C1 segment of cervical spinal cord (tissue), 14 donors: ENCODE data around the gene C16orf78.
"Not testable (repeated sequence)": the region's sequence is repeated elsewhere in the genome, so short reads cannot be mapped to it uniquely, and the experiment has no call there.

Experiments
- DNase-seq, 14 donors: peaks; one replicate each; lab custom pipeline; 2025; lab: John Stamatoyannopoulos, UW

Gene C16orf78

GRCh38 chr16:49349446-49350168, 24.0 kb upstream of the C16orf78 start:
- DNase-seq, result no peak

DNA sequence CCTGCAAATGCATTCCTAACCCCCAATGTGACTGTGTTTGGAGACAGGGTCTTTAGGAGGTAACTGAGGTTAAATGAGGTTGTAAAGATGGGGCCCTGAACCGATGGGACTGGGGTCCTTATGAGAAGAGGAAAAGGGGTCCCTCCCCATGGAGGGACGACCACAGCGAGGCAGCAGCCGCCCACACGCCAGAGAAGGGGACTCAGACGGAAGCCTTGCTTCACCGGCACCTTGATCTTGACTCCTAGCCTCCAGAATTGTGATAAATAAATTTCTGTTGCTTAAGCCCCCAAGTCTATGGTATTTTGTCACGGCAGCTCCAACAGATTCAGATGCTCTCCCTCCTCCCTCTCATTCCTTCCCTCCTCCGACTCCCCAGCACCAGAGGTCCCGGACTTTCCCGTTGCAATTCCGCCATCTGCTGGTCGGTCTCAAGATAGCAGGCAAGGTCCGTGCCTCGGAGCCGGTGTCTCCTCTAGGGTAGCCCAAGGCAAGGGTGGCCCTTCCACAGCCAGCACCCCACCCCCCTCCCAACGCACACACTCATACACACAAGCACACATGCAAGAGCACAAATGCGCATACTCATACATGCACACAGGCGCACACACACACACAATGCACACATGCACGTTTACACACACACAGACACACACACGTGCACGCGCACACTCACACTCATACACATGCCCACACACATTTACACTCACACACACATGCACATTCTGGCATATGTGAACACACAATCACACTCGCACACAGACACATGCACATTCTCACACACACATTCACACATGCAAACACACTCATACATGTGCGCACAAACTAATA, 23.1 kb upstream of the C16orf78 start:
- DNase-seq, result peak in 12 of 14 donors; percentile 9 to 85 (median 30)

- no peak for DNase-seq
Observed at GRCh38 chr16:49351096-49351487, 22.5 kb upstream of the C16orf78 start.

DNA sequence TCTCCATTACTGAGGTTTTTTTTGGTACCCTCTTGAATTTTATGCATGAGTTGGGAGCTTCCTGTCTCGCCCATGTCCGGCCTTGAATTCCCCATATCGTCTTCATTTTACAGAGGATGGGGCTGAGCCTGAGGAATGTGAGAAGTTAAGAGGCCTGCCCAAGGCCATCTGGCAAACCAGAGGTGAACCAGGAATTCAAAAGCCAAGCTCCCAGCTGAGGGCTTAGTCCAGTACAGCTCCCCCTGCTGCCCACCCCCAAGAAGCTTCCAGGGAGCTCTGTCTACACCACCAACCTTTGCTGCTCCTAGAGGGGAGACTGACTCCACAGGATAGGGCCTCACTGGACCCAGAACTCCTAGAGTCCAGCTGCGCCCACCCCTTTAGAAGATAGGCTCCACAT, 20.7 kb upstream of the C16orf78 start:
- DNase-seq, result no peak

GRCh38 chr16:49353680-49354079, 19.9 kb upstream of the C16orf78 start:
- peak in 1 of 14 donors; percentile 72 for DNase-seq

DNA sequence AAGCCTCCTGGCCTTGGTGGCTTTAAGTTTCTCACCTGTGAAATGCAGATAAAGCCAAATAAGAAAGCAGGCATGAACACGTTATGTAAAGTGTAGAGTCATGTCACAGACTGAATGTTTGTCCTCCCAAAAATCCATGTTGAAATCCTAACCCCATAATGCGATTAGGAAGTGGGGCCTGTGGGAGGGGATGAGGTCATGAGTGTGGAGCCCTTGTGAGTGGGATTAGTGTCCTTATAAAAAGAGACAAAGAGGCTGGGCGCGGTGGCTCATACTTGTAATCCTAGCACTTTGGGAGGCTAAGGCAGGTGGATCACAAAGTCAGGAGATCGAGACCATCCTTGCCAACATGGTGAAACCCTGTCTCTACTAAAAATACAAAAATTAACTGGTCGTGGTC, 19.5 kb upstream of the C16orf78 start:
- DNase-seq, result no peak

DNA sequence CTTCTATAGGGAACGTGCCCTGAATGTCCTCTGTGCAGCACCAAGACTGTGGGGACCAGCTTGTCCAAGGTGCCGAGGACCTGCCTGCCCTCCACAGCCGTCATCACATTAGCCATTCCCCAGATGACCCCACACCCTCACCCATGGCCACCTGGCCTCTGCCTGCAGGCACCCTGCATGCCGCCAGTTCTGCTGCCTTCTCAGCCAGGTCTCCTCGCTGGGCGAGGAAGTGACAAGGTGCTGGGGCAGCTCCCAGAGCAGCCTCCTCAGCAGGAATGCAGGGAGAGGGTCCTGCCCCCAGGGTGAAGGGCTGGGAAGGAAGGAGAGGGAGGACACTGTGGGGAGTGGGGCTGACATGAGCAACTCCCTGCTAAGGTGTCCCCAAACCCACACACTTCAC, 18.6 kb upstream of the C16orf78 start:
- no peak for DNase-seq

DNA sequence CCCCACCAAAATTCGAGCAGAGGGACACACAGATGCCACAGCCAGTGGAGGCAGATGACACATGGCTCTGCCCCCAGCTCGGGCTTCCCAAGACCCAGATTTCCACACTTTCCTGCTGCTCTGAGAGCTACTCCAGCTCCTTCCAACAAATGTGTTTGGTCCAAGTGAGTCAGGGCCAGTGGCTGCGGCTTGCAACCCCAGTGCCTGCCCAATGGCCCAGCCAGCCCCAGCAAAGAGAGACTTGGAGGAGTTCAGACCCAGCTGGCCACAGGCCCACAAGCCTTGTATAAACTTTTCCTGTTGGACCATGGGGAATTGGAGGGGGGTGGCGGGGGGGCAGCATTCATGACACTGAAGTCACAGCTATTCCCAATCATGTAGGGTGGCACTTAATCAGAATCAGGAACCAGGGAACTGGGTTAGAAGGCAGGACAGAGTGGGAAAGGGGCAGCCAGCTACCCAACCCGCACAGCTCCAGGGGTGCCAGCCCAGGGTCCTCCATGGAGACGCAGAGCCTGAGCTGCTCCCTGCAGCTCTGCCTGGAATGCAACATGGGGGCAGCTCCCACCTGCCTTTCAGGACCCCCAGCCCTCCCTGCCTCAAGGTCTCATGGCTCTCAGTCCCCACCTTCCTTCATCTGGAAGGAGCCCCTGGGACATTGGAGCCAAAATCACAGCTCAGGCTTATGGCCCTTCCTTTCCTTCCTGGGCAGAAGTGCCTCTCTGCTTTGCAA, 17.5 kb upstream of the C16orf78 start:
- peak in 1 of 14 donors; percentile 32 for DNase-seq

- DNase-seq, result no peak
Observed at GRCh38 chr16:49356728-49357488, 16.7 kb upstream of the C16orf78 start.

GRCh38 chr16:49359591-49359990, 14.0 kb upstream of the C16orf78 start:
- no peak for DNase-seq

DNA sequence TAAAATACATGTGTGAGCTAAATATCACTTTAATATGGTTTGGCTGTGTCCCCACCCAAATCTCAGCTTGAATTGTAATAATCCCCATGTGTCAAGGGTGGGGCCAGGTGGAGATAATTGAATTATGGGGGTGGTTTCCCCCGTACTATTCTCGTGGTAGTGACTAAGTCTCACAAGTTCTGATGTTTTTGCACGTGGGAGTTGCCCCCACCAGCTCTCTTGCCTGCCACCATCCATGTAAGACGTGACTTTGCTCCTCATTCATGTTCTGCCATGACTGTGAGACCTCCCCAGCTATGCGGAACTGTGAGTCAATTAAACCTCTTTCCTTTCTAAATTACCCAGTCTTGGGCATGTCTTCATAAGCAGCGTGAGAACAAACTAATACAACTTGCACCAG, 11.9 kb upstream of the C16orf78 start:
- DNase-seq, result not testable (repeated sequence)

GRCh38 chr16:49362230-49362629, 11.4 kb upstream of the C16orf78 start:
- no peak for DNase-seq

DNA sequence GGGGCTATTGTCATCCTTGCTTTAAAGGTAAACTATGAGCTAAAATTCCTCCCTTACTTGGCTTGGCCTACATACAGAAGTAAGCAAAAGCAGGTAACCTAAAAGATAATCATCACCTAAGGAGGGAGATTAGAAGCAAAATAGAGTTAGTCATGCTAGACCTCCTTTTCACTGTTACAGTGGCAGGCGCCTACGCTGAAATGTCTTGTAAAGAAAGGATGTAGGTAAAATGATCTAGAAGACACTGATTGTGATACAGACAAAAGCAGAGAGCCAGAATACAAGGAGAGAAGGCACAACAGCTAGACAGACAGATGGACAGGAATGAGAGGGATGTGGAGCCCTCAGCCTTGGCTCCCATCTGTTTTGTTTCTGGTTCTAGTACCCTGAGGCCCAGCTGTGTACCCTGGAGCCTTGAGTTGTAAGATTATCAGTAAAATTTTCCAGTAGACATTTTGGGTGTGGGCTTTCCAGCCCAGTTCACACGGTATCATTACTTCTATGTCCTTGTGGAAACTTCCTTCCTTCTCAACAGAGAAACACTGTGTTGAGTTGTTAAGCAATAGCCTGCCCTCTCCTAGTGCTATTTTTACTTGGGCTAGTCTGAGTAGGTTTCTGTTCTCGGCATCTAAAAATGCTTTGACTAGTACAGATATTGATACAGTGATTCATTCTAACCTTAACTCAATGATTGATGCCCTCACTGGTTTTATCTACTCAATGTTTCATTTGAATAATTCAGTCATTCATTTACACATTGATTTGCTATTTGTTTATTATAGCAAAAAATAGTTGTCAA, 7.7 kb upstream of the C16orf78 start:
- no peak for DNase-seq

GRCh38 chr16:49366669-49367068, 6.9 kb upstream of the C16orf78 start:
- DNase-seq, result no peak

DNA sequence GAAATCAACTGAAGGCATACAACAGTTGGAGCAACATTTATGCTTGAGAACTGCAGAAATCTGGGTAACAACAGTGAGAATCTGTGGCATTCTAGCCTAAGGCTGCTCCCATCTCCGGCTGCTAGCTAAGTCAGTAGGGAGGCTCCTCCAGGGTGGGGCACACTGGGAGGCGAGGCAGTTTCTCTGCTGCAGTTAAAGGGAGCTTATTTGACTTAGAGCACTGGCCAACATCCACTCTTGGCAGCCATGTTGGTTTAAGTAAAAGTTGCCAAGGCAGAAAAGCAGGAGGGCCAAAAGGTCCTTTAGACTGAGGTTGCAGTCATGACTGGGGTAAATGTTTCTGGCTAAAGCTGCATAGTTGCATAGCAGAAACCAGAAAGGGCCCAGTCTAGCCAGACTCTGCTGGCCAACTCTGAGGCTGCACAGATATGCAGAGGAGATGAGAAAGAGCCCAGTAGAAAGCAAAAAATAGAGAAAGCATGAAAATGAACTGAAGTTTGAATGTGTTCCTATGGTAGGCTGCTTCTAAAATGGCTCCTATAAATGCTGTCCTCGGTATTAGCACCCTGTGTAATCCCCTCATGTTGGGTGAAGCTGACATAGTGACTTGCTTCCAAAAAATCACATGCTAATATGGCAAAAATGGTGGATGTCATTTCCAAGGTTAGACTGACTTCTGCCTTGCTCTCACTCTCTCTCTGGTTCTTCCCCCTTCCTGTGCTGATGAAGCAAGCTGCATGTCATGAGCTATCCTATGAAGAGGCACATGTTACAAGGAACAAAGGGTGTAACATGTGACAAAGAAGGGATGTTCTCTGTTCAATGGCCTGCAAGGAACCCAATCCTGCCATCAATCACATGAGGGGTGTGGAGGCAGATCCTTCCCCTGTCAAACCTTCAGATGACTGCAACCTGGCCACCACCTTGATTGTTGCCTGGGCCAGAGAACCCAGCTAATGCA, 3.7 kb upstream of the C16orf78 start:
- DNase-seq, result no peak

DNA sequence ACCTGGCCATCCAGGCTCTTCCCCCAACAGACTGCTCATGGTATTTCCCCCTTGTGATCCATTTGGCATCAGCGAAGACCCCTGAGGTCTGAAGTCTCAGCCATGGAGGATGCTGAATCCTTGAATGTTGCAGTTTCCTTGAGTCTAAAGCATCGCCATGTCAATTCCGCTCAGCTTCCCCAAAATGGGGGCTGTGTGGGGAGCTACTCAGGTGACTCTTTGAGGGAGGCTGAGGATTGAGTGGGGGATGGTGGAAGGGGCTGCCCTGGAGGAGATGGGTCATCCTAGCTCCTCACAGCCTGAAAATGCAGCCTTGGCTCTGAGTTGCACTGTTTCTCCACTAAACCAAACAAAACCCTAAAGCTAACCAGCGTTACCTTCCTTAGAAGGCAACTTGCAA, 2.6 kb downstream of the C16orf78 start:
- no peak for DNase-seq

DNA sequence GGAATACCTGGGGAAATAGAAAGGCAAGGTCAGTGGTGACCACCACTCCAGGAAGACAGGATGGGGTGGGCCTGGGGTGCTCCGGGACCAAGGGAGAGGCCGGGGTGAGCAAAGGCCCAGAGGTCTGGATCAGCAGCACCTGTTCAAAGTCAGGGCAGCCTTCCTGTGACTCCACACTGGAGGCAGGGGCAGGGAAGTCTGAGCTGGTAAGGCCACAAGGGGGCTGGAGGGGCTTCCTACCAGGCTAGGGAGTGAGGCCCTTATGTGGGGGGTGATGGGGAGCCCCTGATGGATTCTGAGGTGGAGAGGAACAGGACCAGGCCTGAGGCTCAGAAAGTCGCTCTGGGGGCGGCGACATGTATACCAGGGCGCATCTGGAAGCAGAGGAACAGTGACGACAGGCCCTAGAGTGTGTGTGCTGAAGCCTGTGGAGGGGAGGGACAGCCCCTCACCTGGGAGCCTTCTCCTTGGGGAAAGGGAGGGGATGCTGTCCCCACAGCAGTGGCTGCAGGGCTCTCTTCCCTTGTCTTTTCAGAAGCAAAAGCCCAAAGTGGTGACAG, 3.7 kb downstream of the C16orf78 start:
- DNase-seq, result no peak

- DNase-seq, result no peak
Observed at GRCh38 chr16:49378238-49378637, 4.6 kb downstream of the C16orf78 start.

DNA sequence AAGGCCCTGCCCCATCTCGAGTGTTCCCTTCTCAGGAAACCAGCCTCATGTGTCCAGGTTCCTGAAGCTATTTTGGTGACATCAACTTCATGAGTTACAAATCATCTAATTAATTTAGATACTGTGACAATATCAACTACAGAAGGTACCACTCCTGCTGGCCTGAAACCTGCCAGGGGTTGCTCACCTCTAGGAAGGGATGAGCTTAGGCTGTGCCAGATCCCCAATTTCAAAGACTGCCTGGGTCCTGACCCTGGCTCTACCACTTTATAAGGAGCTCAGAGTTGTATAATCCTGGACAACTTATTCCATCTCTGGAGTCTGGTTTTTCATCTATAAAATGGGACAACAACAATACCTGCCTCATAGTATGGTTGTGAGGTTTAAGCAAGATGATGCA, 5.2 kb downstream of the C16orf78 start:
- no peak for DNase-seq
